GM19238 (cell line): ENCODE measurements around the gene BMP2.

ENCODE experiments used
- DNase-seq: peaks from one replicate; pipeline ENCODE4 v3.0.0; 2011; ENCODE audit warnings: low spot score; ENCODE audit not compliant: insufficient read length

Gene BMP2

GRCh38 chr20:6768228-6769140 is 998 bp downstream of the BMP2 start:
- no peak for DNase-seq

GRCh38 chr20:6769903-6770785 is 2.7 kb downstream of the BMP2 start:
- no peak for DNase-seq

- DNase-seq: no peak
Measured at GRCh38 chr20:6770786-6771100, 3.3 kb downstream of the BMP2 start.

- DNase-seq: no peak
Measured at GRCh38 chr20:6780433-6781190, 13.1 kb downstream of the BMP2 start.

DNA sequence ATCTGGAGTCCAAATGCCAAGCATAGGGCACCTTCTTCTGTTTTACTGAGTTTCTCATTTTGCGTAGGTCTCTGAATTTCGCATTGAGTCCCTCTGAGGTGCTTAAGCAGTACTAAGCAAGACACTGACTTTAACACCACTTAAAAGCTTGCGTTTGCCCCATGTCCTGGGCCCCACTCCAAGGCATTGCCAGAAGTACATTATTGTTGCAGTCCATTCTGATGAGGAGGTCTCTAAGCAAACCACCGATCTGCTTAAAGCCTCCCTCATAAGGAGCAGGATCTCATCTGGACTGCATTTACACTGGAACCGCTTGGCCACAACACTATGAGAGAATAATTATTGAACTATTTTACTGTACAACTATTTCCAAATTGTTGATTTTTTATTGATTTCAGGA is 16.3 kb downstream of the BMP2 start:
- DNase-seq: no peak

DNA sequence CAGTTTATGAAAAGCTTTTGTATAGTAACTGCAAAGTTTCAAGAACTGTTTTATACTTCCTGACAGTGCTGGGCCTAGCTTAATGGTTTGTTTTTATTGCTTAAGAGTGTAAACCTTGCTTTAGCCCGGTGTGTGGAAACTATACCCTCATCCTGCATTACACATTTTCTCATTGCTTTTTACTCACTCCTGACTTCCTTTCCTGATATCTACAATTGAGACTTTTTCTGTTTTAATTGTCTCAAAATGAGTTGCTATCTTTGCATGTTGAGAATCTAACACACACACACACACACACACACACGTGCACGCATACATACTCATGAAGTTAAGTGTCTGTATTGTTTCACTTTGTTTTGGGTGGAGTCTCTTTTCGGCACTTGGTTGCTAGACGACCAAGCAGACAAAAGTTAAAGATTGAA is 16.7 kb downstream of the BMP2 start:
- no peak for DNase-seq

DNA sequence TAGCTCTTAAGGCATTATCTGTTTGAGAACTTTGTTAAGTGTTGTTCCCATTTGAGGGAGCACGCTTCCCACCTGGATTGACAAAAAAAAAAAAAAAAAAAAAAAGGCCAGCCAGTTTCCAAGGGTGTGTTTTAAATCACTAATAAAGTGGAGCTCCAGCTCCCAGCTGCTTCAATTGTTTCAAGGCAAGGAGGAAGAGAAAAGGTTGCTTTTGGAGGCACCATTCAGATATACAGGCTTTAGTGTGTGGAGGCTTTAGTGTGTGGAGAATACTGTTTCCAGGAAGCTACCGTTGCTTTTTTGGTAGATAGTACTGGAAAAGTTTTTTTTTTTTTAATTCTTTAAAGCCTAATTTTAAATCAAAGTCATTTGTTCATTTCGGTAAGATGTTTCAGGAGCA is 17.3 kb downstream of the BMP2 start:
- DNase-seq: no peak

GRCh38 chr20:6786548-6786947 is 19.1 kb downstream of the BMP2 start:
- DNase-seq: no peak

DNA sequence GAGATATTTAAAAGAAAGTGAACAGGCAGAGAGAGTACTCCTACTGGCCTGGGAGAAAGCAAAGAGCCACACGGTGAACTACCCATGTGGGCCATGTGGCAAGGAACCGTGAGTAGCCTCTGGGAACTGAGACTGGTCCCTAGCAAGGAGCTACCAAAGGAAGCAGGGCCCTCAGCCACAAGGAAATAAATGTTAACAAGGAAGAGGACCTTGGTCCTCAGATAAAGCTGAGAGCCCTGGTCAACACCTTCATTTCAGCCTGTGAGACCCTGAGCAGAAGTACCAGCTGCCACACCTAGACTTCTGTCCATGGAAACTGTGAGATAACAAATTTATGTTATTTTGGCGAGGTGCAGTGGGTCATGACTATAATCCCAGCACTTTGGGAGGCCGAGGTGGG is 25.3 kb downstream of the BMP2 start:
- DNase-seq: no peak

GRCh38 chr20:6802227-6802626 is 34.7 kb downstream of the BMP2 start:
- no peak for DNase-seq

GRCh38 chr20:6806275-6806674 is 38.8 kb downstream of the BMP2 start:
- DNase-seq: no peak

- no peak for DNase-seq
Measured at GRCh38 chr20:6811262-6812035, 44.0 kb downstream of the BMP2 start.

DNA sequence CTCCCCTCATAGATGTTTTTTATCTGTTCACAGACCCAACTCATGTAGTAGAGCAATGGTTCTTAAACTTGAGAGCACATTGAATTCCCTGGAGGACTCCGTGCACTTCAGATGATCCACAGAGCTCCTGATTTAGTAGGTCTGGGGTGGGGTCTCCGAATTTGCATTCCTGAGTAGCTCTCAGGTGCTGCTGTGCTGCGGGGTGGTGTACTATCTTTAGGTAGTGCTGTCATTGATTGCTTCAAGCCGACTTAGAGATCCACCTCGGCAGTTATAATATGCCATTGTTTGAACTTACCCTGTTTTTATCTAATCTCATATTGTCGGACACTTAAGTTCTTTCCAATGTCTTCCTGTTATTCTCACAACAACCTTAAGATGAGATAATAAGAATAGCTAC is 45.0 kb downstream of the BMP2 start:
- no peak for DNase-seq

- DNase-seq: no peak
Measured at GRCh38 chr20:6814945-6815344, 47.5 kb downstream of the BMP2 start.

DNA sequence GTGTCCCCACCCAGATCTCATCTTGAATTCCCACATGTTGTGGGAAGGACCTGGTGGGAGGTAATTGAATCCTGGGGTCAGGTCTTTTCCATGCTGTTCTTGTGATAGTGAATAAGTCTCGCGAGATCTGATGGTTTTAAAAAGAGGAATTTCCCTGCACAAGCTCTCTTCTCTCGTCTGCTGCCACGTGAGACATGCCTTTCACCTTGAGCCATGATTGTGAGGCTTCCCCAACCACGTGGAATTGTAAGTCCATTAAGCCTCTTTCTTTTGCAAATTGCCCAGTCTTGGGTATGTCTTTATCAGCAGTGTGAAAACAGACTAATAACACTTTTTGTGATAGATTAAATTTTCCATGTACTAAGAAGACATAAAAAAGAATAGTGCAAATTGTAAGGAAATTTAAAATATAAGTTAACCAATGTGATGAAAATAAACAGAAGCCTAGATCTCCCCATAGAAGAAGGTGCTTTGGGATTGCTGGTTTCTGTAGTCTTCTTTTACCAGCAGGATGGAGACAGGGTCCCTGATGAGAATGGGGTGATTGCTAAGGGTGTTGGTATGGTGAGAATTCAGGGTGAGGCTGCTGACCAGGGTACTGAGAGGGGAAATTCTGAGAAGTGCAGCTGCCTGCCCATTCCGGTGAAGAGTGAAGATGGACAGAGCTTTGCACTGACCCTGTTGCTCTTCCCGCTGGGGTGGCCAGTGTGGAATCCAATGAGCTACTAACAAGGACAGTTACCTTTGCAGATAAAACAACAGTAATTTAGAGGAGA is 50.7 kb downstream of the BMP2 start:
- no peak for DNase-seq

DNA sequence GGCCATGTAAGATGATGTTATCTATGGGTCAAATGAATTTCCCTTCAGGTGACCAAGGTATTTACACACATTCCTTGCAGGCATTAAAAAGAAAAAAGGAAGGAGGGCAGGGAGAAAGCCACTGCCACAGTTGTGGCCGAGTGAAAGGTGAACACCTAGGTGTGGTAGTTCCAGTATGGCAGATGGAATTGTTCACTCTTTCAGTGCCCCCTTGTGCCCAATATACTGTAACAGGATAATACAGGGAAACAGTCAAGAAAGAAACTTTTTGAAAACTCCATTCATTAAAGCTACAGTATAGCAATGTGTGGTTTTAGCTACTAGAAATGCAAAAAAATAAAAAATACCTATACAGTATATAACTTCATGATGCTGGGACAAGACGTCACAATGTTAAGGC is 52.1 kb downstream of the BMP2 start:
- DNase-seq: no peak

GRCh38 chr20:6824401-6824800 is 56.9 kb downstream of the BMP2 start:
- no peak for DNase-seq

DNA sequence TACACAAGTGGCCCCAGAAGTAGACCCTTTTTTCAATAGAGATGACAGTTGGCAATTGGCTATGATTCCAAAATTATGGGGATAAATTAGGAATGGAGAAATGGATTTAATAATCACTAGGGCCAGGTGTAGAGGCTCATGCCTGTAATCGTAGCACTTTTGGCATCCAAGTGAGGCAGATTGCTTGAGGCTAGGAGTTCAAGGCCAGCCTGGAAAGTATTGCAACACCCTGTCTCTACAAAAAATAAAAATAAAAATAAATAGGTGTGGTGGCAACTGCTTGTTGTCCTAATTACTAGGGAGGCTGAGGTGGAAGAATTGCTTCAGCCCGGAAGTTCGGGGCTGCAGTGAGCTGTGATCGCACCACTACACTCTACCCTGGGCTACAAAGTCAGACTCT is 60.0 kb downstream of the BMP2 start:
- no peak for DNase-seq

GRCh38 chr20:6828794-6829423 is 61.4 kb downstream of the BMP2 start:
- peak; percentile 11 for DNase-seq
